Fibroblast of skin of scalp (primary cell): ENCODE measurements around the gene RERE.
A peak's percentile ranks its signal among the peaks of the same experiment; 100 is the strongest.
"Not testable (repeated sequence)": the region's sequence is repeated elsewhere in the genome, so short reads cannot be mapped to it uniquely, and the experiment has no call there.

Source experiments
- DNase-seq: peaks from one replicate; pipeline ENCODE4 v3.0.0-alpha.2; 2013

RERE gene

DNA sequence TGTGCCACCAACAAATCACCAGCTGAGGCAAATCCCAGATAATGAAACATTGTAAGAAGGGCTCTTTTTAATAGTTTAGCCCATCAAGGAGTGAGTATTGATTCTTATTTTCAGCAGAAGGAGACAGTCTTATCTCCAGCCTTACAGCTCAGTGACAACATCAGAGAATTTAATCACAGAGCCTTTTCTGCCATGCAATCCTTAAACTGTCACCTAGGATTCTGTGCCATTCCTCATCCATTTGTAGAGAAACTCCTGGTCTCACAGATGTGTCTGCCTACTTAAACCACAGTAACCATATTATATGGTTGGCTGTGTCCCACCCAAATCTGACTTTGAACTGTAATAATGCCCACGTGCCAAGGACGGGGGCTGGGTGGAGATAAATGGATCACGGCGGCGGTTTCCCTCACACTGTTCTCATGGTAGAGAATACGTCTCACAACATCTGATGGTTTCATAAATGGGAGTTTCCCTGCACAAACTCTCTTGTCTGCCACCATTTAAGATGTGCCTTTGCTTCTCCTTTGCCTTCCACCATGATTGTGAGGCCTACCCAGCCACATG is 217.7 kb downstream of the RERE start:
- DNase-seq: no peak

DNA sequence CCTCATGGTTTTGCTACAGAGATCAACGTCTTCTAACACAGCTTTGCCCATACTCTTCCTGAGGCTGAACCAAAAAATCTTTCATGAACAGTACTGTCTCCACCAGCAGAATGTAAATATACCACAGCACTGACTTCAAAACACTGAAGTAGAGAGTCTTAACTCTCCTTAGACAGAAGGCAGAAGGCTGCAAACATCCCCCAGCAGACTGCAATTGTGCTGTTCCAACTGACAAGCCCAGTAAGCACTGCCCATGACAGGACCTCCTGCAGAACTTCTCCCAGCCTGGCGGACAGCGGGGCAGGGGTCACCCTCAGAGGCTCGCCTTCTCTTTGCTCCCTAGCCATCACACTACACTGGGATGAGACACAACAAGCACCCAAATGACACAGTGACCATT is 218.7 kb downstream of the RERE start:
- no peak for DNase-seq

GRCh38 chr1:8598060-8598724 is 219.2 kb downstream of the RERE start:
- peak; percentile 65 for DNase-seq

GRCh38 chr1:8597455-8597854 is 220.0 kb downstream of the RERE start:
- DNase-seq: peak; percentile 58

GRCh38 chr1:8595941-8596340 is 221.5 kb downstream of the RERE start:
- DNase-seq: no peak

DNA sequence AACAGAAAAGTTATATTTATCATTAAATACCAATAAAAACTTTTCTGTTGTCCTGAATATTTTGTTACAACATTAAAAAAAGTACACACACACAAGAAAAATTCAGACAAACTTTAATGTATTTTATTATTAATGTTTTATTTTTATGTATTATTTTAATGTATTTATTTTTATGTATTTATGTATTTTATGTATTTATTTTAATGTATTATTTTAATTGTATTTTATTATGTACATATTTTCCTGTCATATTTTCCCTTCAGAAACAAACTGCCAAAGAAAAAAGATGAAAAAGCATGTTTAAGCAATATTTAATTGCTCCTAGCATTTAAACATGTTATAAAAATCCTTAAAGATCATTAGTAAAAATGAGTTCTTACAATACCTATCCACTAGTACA is 222.1 kb downstream of the RERE start:
- no peak for DNase-seq

- not testable (repeated sequence) for DNase-seq
Measured at GRCh38 chr1:8593292-8593691, 224.1 kb downstream of the RERE start.

DNA sequence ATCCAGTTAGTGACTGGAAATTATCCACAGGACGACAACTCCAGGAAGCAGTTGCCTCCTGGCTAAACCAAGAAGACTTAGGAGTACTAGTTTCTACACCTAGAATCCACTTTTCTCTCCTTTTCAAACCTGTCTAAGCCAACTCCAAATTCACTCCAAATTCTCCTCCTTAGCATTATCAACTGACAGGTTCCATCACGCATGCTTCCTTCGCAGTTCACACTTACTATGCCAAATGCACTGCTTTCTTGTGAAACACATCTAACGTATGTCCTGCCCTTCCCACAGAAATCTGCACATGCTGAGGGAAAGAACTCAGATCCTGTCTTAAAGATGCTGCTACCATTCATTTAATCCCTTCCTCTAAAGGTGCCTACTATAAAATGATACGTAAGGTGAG is 225.9 kb downstream of the RERE start:
- DNase-seq: no peak

DNA sequence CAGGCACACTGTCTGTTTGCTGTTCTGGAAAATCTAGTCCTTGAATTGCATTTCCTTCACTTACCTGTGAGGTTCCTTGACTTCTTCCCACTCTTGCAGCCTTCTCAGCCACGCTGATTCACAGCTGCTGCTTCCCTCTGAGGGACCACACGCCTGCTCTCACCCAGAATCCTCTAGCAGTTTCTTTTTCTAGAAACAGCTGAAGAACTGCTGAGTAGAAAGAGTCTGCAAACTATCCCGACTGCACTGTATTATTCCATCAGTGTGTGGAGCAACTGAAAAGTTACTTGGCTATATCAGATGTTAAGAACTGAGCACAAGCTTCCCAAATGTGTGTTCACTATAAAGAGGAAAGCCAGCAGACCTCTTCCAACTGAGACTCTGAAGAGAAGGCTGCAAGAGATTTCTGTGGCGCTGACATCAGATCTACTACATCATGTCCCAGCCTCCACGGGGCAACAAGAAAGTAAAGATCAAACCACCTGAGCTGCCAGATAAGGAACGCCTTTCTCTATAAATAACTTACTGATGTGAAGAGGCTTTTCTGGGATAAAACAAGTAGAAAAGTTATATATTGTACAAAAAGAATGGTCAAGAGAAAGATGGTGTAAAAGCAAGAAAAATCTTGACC is 226.6 kb downstream of the RERE start:
- DNase-seq: no peak

- no peak for DNase-seq
Measured at GRCh38 chr1:8589571-8589970, 227.9 kb downstream of the RERE start.

GRCh38 chr1:8587784-8588183 is 229.7 kb downstream of the RERE start:
- no peak for DNase-seq

DNA sequence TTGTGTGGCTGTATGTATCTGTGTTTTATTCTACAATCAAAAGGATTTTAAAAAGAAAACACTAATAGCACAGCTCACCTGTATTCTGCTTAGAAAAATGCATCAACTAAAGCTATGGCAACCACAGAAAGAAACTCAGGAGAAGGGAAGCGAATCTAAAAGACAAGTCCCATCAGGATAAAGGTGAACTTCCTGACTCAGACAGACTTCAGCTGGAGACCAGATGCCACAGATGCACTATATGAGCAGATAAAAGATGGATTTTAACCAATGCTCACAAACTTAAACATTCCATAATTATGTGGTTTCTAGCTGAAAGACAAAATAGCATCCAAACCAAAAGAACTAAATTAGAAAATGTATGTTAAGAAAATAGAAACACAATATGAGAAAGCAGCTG is 231.0 kb downstream of the RERE start:
- no peak for DNase-seq

DNA sequence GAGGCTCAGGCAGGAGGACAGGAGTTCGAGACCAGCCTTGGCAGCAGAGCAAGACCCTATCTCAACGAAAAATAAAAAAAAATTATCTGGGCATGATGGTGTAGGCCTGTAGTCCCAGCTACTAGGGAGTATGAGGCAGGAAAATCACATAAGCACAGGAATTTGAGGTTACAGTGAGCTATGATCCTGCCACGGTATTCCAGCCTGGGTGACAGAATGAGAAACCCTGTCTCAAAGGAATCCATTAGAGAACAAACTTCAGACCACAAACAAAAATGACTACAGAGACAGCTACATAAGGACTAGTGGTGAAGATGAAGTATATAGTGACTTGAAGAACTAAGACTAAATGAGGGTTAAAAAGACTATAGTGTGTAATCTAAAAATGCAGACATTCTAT is 233.1 kb downstream of the RERE start:
- DNase-seq: peak; percentile 37

DNA sequence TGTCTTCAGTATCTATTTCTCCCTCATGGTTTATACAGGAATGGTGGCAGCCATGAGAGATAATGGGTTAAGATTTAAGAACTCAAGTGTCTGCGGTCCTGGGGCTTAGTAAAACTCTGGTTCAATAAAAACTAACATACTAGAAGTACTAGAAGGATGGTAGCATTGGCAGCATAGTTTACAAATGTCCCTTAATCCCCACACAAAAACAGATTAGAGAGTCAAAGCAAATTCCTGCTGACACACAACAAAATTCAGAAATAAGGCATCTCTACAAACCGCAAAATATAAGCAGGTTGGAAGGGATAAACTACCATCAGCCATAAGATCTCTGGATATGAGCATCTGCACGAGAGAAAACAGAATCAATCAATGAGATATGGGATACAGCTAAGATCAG is 234.4 kb downstream of the RERE start:
- no peak for DNase-seq

- DNase-seq: no peak
Measured at GRCh38 chr1:8580566-8580965, 236.9 kb downstream of the RERE start.

GRCh38 chr1:8578936-8579335 is 238.5 kb downstream of the RERE start:
- no peak for DNase-seq

DNA sequence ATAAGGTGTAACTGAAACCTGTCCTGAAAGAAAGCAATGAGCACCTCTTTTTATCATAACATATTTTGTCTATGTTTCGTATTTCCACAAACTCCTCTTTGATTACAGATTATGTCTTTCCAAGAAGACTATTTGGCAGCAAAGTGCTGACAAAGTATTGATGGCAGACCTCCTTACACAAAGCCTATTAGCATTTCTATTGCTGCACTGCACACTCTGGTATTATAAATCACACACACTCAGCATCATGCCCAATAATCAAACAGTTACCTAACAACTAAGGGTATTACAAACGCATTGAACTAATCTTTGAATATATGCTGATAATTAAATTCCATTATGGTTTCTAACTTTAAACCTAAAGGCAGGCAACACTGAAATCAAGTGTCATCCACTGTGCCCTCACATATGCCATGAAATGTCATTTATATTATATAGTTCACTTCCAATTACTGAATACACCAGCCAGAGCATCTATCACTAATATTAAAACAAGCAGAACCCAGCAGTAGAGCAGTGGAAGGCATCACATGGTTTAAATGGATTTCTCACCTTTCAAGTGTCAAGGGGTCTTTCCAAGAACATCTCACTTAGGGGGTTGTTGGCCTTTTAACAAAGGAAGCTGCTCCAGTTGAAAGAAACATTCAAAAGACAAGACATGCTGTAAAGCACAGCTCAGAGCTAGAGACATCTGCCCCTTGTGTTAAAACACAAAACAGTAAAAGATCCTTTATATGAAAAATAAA is 239.1 kb downstream of the RERE start:
- no peak for DNase-seq

- DNase-seq: no peak
Measured at GRCh38 chr1:8574985-8575384, 242.5 kb downstream of the RERE start.

DNA sequence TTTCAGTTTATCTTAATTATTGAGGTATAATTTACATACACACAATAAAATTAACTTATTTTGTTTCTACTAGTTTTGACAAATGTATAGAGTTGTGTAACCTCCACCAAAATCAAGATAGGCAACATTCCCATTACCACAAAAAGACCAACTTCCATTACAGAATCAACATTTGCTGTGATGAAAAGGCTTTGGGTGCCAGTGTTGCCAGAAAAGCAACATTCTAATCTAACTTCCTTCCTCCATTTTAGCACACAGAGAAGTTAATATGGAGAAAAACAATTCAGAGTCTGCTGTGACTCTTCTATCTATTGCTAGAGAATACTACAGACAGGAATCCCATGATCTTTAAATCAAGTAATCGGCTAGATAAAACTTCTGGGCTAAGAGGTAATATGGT is 245.3 kb downstream of the RERE start:
- DNase-seq: no peak

- peak; percentile 31 for DNase-seq
Measured at GRCh38 chr1:8571200-8571984, 246.0 kb downstream of the RERE start.

DNA sequence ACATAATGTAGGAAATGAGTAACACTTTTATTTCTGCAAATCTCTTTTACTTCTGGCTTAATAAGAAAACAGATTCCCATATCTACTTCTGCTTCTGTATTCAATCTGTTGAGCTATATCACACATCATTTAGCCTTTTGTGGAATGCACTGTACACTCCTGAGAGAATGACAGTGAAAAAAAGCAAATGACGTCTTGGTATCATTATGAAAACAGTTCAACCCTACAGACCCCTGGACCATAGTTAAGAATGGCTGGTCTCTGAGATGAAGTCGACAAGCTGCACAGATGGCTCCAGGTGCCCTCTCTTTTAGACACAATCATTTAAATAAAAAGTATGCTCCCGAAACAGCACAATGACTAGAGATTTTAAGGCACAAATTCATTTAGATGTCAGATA is 247.0 kb downstream of the RERE start:
- DNase-seq: no peak

DNA sequence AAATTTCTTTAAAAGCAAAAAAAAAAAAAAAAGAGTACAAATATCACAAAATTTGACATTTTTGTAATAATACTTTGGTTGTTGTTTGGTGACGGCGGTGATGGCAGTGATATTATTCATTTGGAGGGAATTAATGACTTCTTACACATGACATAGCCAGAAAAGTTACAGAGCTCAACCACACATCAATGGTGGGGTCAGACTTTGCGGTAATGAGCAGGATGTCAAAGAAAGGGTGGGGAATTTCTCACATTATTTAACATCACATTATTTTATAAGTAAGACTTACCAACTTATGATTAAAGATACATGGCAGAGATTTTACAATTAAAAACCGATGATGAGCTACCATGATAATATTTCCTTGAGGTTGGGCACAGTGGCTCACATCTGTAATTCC is 248.2 kb downstream of the RERE start:
- DNase-seq: no peak

GRCh38 chr1:8568837-8569236 is 248.6 kb downstream of the RERE start:
- no peak for DNase-seq
